ENCODE results near the gene PARD6G.

PARD6G gene

DNA sequence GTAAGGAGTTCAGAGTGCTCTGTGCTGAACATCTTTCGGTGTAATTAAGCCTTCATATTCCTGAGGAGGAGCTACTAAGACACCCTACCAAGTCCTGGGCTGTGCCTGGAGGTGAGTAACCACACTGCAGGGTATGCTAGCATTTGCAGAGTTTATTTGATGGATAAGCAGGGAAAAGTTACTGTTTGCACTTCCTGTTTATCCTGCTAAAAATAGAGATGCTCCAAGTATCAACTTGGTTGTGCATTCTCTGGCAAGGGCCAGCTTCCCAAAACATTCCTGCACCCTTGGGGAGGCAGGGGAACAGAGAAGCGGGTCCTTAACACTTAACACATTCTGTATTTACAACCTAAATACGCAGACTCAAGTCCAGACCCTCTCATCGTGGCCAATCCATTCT is 49.8 kb downstream of the PARD6G start:
- peak overlapping the region; percentile 5 for H3K27ac ChIP-seq
- H3K9me3 ChIP-seq (ENCODE audit: control insufficient read depth, low read length): no peaks in the 10 kb centered on the region
- H3K4me2 ChIP-seq (ENCODE audit: low read length): no peak overlapping the region
- H2AFZ ChIP-seq: no peak overlapping the region
- no peak overlapping the region for H3K4me3 ChIP-seq (ENCODE audit: low read depth, low read length)
- H3K79me2 ChIP-seq: no peaks in the 10 kb centered on the region
- no peak overlapping the region for H3K9ac ChIP-seq
- H3K27me3 ChIP-seq (ENCODE audit: control insufficient read depth, insufficient read depth, low read length): no peaks in the 10 kb centered on the region
- H3K4me1 ChIP-seq: peaks cover 2% of the 10 kb centered on the region
- TF ChIP-seq, protein P1, sequence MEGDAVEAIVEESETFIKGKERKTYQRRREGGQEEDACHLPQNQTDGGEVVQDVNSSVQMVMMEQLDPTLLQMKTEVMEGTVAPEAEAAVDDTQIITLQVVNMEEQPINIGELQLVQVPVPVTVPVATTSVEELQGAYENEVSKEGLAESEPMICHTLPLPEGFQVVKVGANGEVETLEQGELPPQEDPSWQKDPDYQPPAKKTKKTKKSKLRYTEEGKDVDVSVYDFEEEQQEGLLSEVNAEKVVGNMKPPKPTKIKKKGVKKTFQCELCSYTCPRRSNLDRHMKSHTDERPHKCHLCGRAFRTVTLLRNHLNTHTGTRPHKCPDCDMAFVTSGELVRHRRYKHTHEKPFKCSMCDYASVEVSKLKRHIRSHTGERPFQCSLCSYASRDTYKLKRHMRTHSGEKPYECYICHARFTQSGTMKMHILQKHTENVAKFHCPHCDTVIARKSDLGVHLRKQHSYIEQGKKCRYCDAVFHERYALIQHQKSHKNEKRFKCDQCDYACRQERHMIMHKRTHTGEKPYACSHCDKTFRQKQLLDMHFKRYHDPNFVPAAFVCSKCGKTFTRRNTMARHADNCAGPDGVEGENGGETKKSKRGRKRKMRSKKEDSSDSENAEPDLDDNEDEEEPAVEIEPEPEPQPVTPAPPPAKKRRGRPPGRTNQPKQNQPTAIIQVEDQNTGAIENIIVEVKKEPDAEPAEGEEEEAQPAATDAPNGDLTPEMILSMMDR (IDR thresholded peaks at IDR 0.05): no peak
- H3K36me3 ChIP-seq (ENCODE audit: control insufficient read depth, insufficient read depth, low read length): no peaks in the 10 kb centered on the region

DNA sequence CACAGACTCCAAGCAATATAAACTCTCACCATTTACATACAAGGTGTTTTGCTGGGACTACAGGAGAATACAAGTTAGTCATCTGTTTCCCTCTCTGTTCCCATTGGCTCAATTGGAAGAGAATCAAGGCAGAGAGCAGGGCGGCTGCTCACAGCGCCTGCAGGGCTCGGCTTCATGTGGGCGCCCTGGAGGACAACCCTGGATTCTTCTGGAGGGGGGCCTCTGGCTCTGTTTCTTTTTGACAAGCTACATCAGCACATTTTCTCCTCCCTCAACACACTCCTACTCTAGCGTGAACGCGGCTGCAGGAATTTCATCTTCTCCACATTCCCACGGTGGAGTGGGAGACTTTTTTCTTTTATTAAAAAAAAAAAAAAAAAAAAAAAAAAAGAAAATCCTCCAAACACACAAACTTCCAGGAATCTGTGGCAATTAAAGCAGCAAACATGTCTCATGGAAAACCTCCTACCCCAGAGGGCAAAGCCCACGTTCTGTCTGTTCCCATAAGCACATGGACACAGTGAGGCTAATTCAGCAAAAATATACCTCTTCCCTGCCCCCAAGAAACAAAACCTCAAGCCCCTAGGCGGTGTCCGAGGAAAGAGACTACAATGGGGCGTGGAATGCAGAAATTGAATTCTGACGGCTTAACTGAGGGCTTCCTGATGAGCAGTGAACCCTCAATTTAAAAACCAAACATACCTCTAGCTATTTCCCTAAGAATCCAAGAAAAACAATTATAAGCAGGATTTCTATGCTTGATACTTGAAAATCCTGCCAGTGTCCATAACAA is 50.6 kb downstream of the PARD6G start:
- Histone ChIP-seq H3K4me1 (peaks cover 2% of the 10 kb centered on the region), H3K4me2 (ENCODE audit: low read length) (no peak overlapping the region), H3K27ac (peak overlapping the region; percentile 5), H3K79me2 (no peaks in the 10 kb centered on the region), H3K27me3 (ENCODE audit: control insufficient read depth, insufficient read depth, low read length) (no peaks in the 10 kb centered on the region), H2AFZ (no peak overlapping the region), H3K4me3 (ENCODE audit: low read depth, low read length) (no peak overlapping the region), H3K9ac (no peak overlapping the region), H3K36me3 (ENCODE audit: control insufficient read depth, insufficient read depth, low read length) (no peaks in the 10 kb centered on the region), H3K9me3 (ENCODE audit: control insufficient read depth, low read length) (no peaks in the 10 kb centered on the region)
- TF ChIP-seq, protein P1 (IDR thresholded peaks at IDR 0.05): no peak

DNA sequence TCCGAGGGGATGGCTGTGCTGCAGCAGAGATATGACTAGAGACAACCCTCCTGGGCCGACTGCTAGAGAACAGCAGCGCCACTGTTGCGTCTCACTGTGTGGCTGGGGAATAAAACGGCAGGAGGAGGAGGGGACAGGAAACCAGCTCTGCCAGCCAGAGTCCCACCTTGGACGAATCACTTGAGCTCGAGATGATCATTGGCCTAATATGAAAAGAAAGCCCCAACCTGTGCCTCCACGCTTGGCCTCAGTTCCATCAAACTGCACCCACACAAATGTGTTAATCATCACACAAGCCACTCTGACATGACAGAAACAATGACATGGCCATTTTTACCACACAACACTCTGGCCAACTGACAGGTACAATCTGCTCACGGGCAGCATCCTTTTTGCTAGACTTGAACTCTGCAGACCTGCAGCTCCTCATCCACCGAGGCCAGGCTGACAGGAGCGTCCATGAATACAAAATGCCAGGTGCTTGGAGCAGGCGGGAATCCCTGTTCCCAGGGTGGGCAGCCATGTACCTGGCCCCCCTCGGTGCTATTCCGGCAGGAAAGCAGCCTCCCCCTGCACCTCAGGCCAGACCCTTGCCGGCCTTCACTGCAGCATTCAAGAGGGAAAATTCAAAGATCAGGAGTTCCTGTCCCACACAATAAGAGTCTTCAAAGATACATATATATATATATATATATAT is 52.3 kb downstream of the PARD6G start:
- Histone ChIP-seq H3K4me2 (ENCODE audit: low read length) (no peak overlapping the region), H3K4me1 (peaks cover 2% of the 10 kb centered on the region), H3K36me3 (ENCODE audit: control insufficient read depth, insufficient read depth, low read length) (no peaks in the 10 kb centered on the region), H3K79me2 (no peaks in the 10 kb centered on the region), H3K27me3 (ENCODE audit: control insufficient read depth, insufficient read depth, low read length) (no peaks in the 10 kb centered on the region), H3K27ac (no peak overlapping the region), H3K9ac (no peak overlapping the region), H3K4me3 (ENCODE audit: low read depth, low read length) (no peak overlapping the region), H2AFZ (no peak overlapping the region), H3K9me3 (ENCODE audit: control insufficient read depth, low read length) (no peaks in the 10 kb centered on the region)
- TF ChIP-seq, protein P1 (IDR thresholded peaks at IDR 0.05): no peak

DNA sequence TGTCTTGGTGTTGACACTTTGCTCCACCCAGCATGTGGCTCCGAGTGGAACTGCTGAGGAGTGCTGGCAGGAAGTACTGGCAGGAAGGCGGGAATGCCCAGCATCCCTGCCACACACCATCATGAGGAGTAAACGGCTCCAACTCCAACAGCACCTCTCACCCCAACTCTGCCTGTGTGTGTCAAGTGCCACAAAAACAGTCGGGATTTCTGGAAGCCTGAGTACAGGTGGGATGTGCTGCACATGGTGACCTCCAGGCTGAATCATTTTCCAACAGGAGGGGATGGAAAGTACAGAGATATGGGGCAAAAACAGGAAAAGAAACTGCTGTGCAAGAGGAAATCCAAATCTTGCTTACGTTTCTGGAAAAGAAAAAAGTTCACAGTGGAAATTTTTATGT is 53.6 kb downstream of the PARD6G start:
- TF ChIP-seq, protein P1 (IDR thresholded peaks at IDR 0.05): no peak
- no peaks in the 10 kb centered on the region for H3K27me3 ChIP-seq (ENCODE audit: control insufficient read depth, insufficient read depth, low read length)

More for the DNA sequence above, 53.6 kb downstream of the PARD6G start:
- Histone ChIP-seq H3K4me2 (ENCODE audit: low read length) (no peak overlapping the region), H3K4me3 (ENCODE audit: low read depth, low read length) (no peak overlapping the region), H3K9ac (no peak overlapping the region), H3K27ac (no peak overlapping the region), H3K36me3 (ENCODE audit: control insufficient read depth, insufficient read depth, low read length) (no peaks in the 10 kb centered on the region), H3K79me2 (no peaks in the 10 kb centered on the region), H3K9me3 (ENCODE audit: control insufficient read depth, low read length) (no peaks in the 10 kb centered on the region), H2AFZ (no peak overlapping the region), H3K4me1 (peaks cover 2% of the 10 kb centered on the region)

Measured in parathyroid adenoma (tissue), 2 donors.